ENCODE measurements around the gene BTD. TPM values are rescaled to one million over a fixed set of nuclear protein-coding genes. Genes with fewer than 3 reads are reported as not detected.

BTD gene
- total and polyA plus RNA-seq, 10 of the 15 experiments (the other 5 are each of a cell fraction or from before 2014, with no cell fraction given): 3.4 to 10.3 (median 5.0) TPM

- no peak overlapping the region for H3K4me2 ChIP-seq (ENCODE audit: control insufficient read depth, insufficient read depth)
- H3K27me3 ChIP-seq (replicated peaks in 1 of 2; ENCODE audit: control insufficient read depth in 2 of 2, insufficient read depth in 2 of 2, low read length in 1 of 2): no peaks in the 10 kb centered on the region
- no peak for FAIRE-seq
- no peak overlapping the region for H3K4me3 ChIP-seq
- ChIA-PET CTCF (interaction anchor here (0.5 to 7.5 kb wide), 16 partner anchors 25 to 617 kb away, joined by 3 to 288 read pairs (median 4); no protein-coding TSS in a partner anchor), SMC1A (ENCODE audit: uncharacterized antibody, unreplicated experiment) (interaction anchor here (0.6 to 14.5 kb wide), 22 partner anchors 12 to 229 kb away, joined by 3 to 362 read pairs (median 8); partner anchors contain the start of genes ANKRD28, BTD and HACL1), RAD21 (ENCODE audit: unreplicated experiment) (interaction anchor here (0.7 to 8.2 kb wide), 16 partner anchors 15 to 426 kb away, joined by 3 to 248 read pairs (median 12); partner anchors contain the start of genes ANKRD28, BTD, CAPN7 and HACL1), POLR2A (interaction anchor here (1.5 to 2.8 kb wide), 6 partner anchors 134 to 181 kb away, joined by 3 to 12 read pairs (median 10); partner anchors contain the start of gene ANKRD28)
- no peaks in the 10 kb centered on the region for H4K20me1 ChIP-seq (ENCODE audit: control insufficient read depth, insufficient read depth)
- no peak overlapping the region for H2AFZ ChIP-seq (ENCODE audit: control insufficient read depth, low read depth, low read length)
- H3K36me3 ChIP-seq (ENCODE audit: control insufficient read depth in 2 of 2, insufficient read depth in 2 of 2, low read length in 1 of 2): no peaks in the 10 kb centered on the region
- TF ChIP-seq MEF2B (IDR thresholded peaks at IDR 0.05; ENCODE audit: partially characterized antibody, poor library complexity, severe bottlenecking) (peak; percentile 14), ESRRA (IDR thresholded peaks at IDR 0.05; ENCODE audit: low read length) (no peak), PKNOX1 (IDR thresholded peaks at IDR 0.05) (peak; percentile 37; the same call in 1 of the 2 replicates), IKZF2 (IDR thresholded peaks at IDR 0.05) (no peak), RAD21 (IDR thresholded peaks at IDR 0.05; ENCODE audit: insufficient read depth, low read depth, low read length) (no peak), E2F4 (IDR thresholded peaks at IDR 0.05; ENCODE audit: low read depth, low read length) (no peak), SRF (IDR thresholded peaks at IDR 0.05; ENCODE audit: low read depth in 2 of 2, low read length in 2 of 2) (no peak), SIN3A (IDR thresholded peaks at IDR 0.05; ENCODE audit: low read depth, low read length) (no peak), NFYB (IDR thresholded peaks at IDR 0.05; ENCODE audit: insufficient read depth, low read depth, low read length) (peak; percentile 38; the same call in 1 of the 2 replicates), ZNF384 (IDR thresholded peaks at IDR 0.05; ENCODE audit: borderline replicate concordance, low read depth, low read length) (no peak), POLR2A (IDR thresholded peaks at IDR 0.05; ENCODE audit: low read depth, low read length) (no peak), BCL11A (IDR thresholded peaks at IDR 0.05; ENCODE audit: low read depth, low read length) (no peak), NR2F1 (conservative IDR thresholded peaks at IDR 0.05) (no peak), FOXK2 (IDR thresholded peaks at IDR 0.05) (no peak), ZNF207 (IDR thresholded peaks at IDR 0.05; ENCODE audit: borderline replicate concordance) (no peak)
- H3K9me3 ChIP-seq (replicated peaks; ENCODE audit: control insufficient read depth, insufficient read depth, low read length): no peaks in the 10 kb centered on the region
- in situ Hi-C loops (cut with MboI) (no loop called here), intact Hi-C loops (cut with micrococcal nuclease; ENCODE audit: unreplicated experiment) (loop anchor here (5.0 to 10.0 kb wide), 2 partner anchors 36 to 543 kb away; partner anchors contain the start of gene GALNT15)
- no peaks in the 10 kb centered on the region for H3K79me2 ChIP-seq (ENCODE audit: control insufficient read depth, insufficient read depth, low read length)
- DNase-seq (ENCODE audit: low read depth, low spot score): no peak
- 82% methylated on average over 12 of the region's 12 CpGs for whole genome bisulfite sequencing (ENCODE audit: insufficient coverage, insufficient replicate concordance, low lambda C conversion rate, missing lambda C conversion rate)
- no peak overlapping the region for H3K9ac ChIP-seq (ENCODE audit: control insufficient read depth, insufficient read depth, low read length)
- ATAC-seq: no peak
- no TSS peak for BruUV-seq (replicated peaks)
- H3K4me1 ChIP-seq (ENCODE audit: control insufficient read depth, insufficient read depth, low read length): peaks cover 18% of the 10 kb centered on the region
- H3K27ac ChIP-seq (ENCODE audit: control insufficient read depth, insufficient read depth): no peak overlapping the region
Observed at GRCh38 chr3:15631426-15632211, 30.1 kb downstream of the BTD start.
